ENCODE data around the gene RFESD. TPM values are rescaled to one million over a fixed set of nuclear protein-coding genes. Genes with fewer than 3 reads are reported as not detected.

Gene RFESD
- total RNA-seq, 1 experiment from 2014 or later = 5.0 TPM

DNA sequence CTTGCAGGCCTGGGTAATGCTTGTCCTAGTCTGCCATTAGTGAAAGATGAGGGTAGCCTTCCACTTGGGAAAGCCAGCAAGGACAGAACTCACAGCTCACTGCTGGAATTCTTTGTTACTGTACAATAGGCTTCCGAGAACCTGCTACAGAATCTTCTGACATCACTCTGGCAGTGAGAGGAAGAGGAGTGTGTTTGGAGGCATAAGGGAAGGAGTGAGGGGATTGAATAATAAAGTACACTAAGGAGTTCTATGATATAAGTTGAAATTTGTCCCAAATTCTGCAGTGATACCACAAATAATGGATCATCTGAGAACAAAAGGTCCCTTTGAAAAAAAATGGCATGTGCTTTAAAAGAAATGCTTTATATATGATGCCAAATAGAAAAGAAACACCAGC lies 36.3 kb downstream of the RFESD start, which contains the start of gene SPATA9:
Gene SPATA9, minus strand, starts transcription at position 101 of the 400 bp plus-strand sequence. CDS start 137 bp downstream, outside the sequence.
- POLR2A ChIA-PET (ENCODE audit: unreplicated experiment) = no interaction called here
- Histone ChIP-seq H3K9me3 (ENCODE audit: insufficient read depth, low read depth) (no peaks in the 10 kb centered on the region), H3K79me2 (ENCODE audit: low read depth) (no peaks in the 10 kb centered on the region), H3K4me2 (no peak within 1 kb of the TSS), H4K20me1 (ENCODE audit: insufficient read depth) (no peaks in the 10 kb centered on the region), H3K36me3 (ENCODE audit: low read depth) (no peaks in the 10 kb centered on the region), H3K9me2 (ENCODE audit: insufficient read depth) (no peaks in the 10 kb centered on the region), H3K4me3 (no peak within 1 kb of the TSS), H2AFZ (no peak within 1 kb of the TSS), H3K27me3 (ENCODE audit: insufficient read depth, low read depth) (no peaks in the 10 kb centered on the region), H3K4me1 (replicated peaks; ENCODE audit: insufficient read depth) (no peaks in the 10 kb centered on the region), H3K27ac (no peak within 1 kb of the TSS), H3F3A (ENCODE audit: insufficient read depth, low read depth) (no peaks in the 10 kb centered on the region)
- TF ChIP-seq, protein P1, sequence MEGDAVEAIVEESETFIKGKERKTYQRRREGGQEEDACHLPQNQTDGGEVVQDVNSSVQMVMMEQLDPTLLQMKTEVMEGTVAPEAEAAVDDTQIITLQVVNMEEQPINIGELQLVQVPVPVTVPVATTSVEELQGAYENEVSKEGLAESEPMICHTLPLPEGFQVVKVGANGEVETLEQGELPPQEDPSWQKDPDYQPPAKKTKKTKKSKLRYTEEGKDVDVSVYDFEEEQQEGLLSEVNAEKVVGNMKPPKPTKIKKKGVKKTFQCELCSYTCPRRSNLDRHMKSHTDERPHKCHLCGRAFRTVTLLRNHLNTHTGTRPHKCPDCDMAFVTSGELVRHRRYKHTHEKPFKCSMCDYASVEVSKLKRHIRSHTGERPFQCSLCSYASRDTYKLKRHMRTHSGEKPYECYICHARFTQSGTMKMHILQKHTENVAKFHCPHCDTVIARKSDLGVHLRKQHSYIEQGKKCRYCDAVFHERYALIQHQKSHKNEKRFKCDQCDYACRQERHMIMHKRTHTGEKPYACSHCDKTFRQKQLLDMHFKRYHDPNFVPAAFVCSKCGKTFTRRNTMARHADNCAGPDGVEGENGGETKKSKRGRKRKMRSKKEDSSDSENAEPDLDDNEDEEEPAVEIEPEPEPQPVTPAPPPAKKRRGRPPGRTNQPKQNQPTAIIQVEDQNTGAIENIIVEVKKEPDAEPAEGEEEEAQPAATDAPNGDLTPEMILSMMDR (conservative IDR thresholded peaks at IDR 0.05) = no peak
- TF ChIP-seq EZH2 (IDR thresholded peaks at IDR 0.05; ENCODE audit: low read depth) = no peak
- CTCF ChIA-PET = no interaction called here
- intact Hi-C loops (cut with micrococcal nuclease; ENCODE audit: unreplicated experiment) = no loop called here
- DNase-seq = no peak
- no TSS peak for BruUV-seq (replicated peaks)

DNA sequence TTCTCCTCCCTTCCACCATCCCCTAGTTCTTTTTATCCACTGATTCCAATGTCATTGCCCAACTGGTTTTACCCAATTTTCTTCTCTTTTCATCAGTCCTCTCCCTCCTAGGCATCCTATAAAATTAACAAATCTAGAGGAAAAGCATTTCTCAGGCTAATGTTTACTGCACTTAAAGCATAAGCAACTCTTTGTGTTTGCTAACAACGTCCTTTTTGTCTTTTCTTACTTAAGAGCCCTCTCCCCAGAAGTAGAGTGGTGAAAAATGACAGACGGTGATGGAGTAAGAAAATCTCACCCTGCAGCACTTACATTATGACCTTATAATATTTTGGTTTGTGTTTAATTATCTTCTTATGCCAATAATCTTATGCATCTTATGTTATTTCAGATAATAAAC lies 37.8 kb downstream of the RFESD start:
- Histone ChIP-seq H2AFZ (no peak overlapping the region), H3K27ac (no peak overlapping the region), H3K27me3 (ENCODE audit: insufficient read depth, low read depth) (no peaks in the 10 kb centered on the region), H3K4me1 (replicated peaks; ENCODE audit: insufficient read depth) (no peaks in the 10 kb centered on the region), H3K9me2 (ENCODE audit: insufficient read depth) (no peaks in the 10 kb centered on the region), H3K4me3 (no peak overlapping the region), H3F3A (ENCODE audit: insufficient read depth, low read depth) (no peaks in the 10 kb centered on the region), H3K9me3 (ENCODE audit: insufficient read depth, low read depth) (no peaks in the 10 kb centered on the region), H3K36me3 (ENCODE audit: low read depth) (no peaks in the 10 kb centered on the region), H4K20me1 (ENCODE audit: insufficient read depth) (no peaks in the 10 kb centered on the region), H3K79me2 (ENCODE audit: low read depth) (no peaks in the 10 kb centered on the region), H3K4me2 (no peak overlapping the region)
- TF ChIP-seq, protein P1 (conservative IDR thresholded peaks at IDR 0.05) = no peak
- no peak for TF ChIP-seq EZH2 (IDR thresholded peaks at IDR 0.05; ENCODE audit: low read depth)
- intact Hi-C loops (cut with micrococcal nuclease; ENCODE audit: unreplicated experiment) = no loop called here
- no peak for DNase-seq
- no TSS peak for BruUV-seq (replicated peaks)
- CTCF ChIA-PET = no interaction called here
- POLR2A ChIA-PET (ENCODE audit: unreplicated experiment) = no interaction called here

DNA sequence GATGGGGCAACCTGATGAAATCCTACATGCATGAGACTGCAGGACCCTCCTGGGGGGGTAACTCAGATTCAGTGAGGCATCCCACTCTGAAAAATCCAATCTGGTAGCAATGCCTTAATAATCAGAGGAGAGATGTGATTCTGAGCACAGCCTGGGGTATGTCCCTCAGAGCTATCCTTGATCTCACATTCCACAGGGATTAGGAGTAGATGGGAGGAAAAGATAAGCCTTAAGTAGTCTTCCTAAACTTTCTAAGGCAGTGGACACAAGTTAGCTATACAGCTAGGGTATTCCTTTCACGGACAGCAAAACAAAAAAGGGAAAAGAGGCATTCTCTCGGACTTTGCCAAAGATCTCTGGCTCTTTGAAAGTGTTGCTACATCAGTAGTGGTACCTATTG lies 40.1 kb downstream of the RFESD start:
- no peaks in the 10 kb centered on the region for H3K36me3 ChIP-seq (ENCODE audit: low read depth)
- DNase-seq = no peak
- CTCF ChIA-PET = no interaction called here
- no peak overlapping the region for H3K4me3 ChIP-seq
- no peaks in the 10 kb centered on the region for H3K9me2 ChIP-seq (ENCODE audit: insufficient read depth)
- H3K4me2 ChIP-seq = no peak overlapping the region
- H4K20me1 ChIP-seq (ENCODE audit: insufficient read depth) = no peaks in the 10 kb centered on the region
- no peaks in the 10 kb centered on the region for H3F3A ChIP-seq (ENCODE audit: insufficient read depth, low read depth)
- TF ChIP-seq EZH2 (IDR thresholded peaks at IDR 0.05; ENCODE audit: low read depth) = no peak
- TF ChIP-seq, protein P1 (conservative IDR thresholded peaks at IDR 0.05) = no peak
- BruUV-seq (replicated peaks) = no TSS peak
- no peak overlapping the region for H2AFZ ChIP-seq
- H3K9me3 ChIP-seq (ENCODE audit: insufficient read depth, low read depth) = no peaks in the 10 kb centered on the region
- POLR2A ChIA-PET (ENCODE audit: unreplicated experiment) = no interaction called here
- H3K79me2 ChIP-seq (ENCODE audit: low read depth) = no peaks in the 10 kb centered on the region
- no peak overlapping the region for H3K27ac ChIP-seq
- intact Hi-C loops (cut with micrococcal nuclease; ENCODE audit: unreplicated experiment) = no loop called here
- no peaks in the 10 kb centered on the region for H3K27me3 ChIP-seq (ENCODE audit: insufficient read depth, low read depth)
- no peaks in the 10 kb centered on the region for H3K4me1 ChIP-seq (replicated peaks; ENCODE audit: insufficient read depth)
